Thoracic aorta (tissue), 2 donors: Measurements from ENCODE around the gene RBBP5. TPM values are rescaled to one million over a fixed set of nuclear protein-coding genes. Genes with fewer than 3 reads are reported as not detected.

ENCODE experiments used
- ATAC-seq: fragments of 150-250 bp; one replicate; pipeline ENCODE4 v1.8.0; 2017; ENCODE audit warnings: low read depth; ENCODE audit not compliant: insufficient number of reproducible peaks, low FRiP score
- DNase-seq: peaks from one replicate; pipeline ENCODE4 v3.0.0-alpha.2; 2020; ENCODE audit warnings: low spot score
- H3K27ac ChIP-seq, 2 donors: fragments of 200-600 bp; sonication (generic); 1 replicate in 1 of 2; 2 replicates in 1 of 2; pipeline ENCODE4 v1.5.1; 2016; ENCODE audit warnings: mild to moderate bottlenecking in 2 of 2, moderate library complexity in 2 of 2
- H3K27me3 ChIP-seq: fragments of 200-600 bp; sonication (generic); replicated peaks from 2 replicates; pipeline ENCODE4 v1.6.0; 2016; ENCODE audit warnings: mild to moderate bottlenecking; ENCODE audit not compliant: insufficient read depth
- H3K36me3 ChIP-seq: fragments of 200-600 bp; sonication (generic); one replicate; pipeline ENCODE4 v1.5.1; 2016
- H3K4me1 ChIP-seq, 2 donors: fragments of 200-600 bp; sonication (generic); 1 replicate in 1 of 2; 2 replicates in 1 of 2; pipeline versions ENCODE4 v1.5.1 to v1.6.0; 2016; ENCODE audit warnings: low read depth in 2 of 2, mild to moderate bottlenecking in 1 of 2; ENCODE audit not compliant: control insufficient read depth in 1 of 2
- H3K4me3 ChIP-seq: fragments of 200-600 bp; sonication (generic); 2 replicates; pipeline ENCODE4 v1.5.1; 2016; ENCODE audit warnings: mild to moderate bottlenecking
- H3K9me3 ChIP-seq: fragments of 200-600 bp; sonication (generic); 2 replicates; pipeline ENCODE4 v1.5.1; 2016
- CTCF ChIP-seq: fragments of 200-600 bp; sonication (generic); IDR thresholded peaks from one replicate; pipeline ENCODE4 v1.5.1; 2019; ENCODE audit warnings: antibody characterized with exemption
- total RNA-seq, 2 donors: library from RNA; depleted of rRNA; stranded (reverse); fragments of >200 nt; gene quantifications; one replicate each; pipeline versions ENCODE4 v1.1.0 to v1.2.3, GENCODE V29; 2016

The RBBP5 gene
- total RNA-seq, 2 donors from 2014 or later = 9.2 to 13.5 TPM

DNA sequence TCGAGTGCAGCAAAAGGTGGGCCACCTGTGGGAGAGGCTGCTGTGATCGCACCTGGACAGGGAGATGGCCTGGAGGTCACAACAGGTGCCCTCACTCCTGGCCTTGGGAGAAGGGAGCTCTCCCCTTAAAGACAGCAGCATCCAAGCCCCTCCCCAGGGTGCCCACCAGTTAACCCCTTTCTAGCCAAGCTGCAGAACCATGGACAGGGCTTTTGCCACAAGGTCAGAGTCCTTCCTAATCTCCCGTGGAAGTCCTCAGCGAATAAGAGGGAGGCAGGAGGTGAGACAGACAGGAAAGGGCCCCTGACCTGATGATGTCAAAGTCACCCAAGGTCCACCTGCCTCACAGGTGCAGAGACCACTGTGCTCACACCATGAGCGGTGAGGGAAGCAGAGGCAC lies 77.0 kb downstream of the RBBP5 start:
- TF ChIP-seq CTCF = no peak
- no peaks in the 10 kb centered on the region for H3K36me3 ChIP-seq
- H3K4me3 ChIP-seq = no peak overlapping the region
- peaks cover 0 to 6% of the 10 kb centered on the region in 2 donors for H3K4me1 ChIP-seq
- H3K27me3 ChIP-seq = no peaks in the 10 kb centered on the region
- DNase-seq (no peak), ATAC-seq (no peak)
- H3K27ac ChIP-seq = no peak overlapping the region
- no peaks in the 10 kb centered on the region for H3K9me3 ChIP-seq

GRCh38 chr1:205043866-205044265 lies 77.9 kb downstream of the RBBP5 start:
- H3K4me3 ChIP-seq = no peak overlapping the region
- no peak overlapping the region for H3K27ac ChIP-seq
- peaks cover 0 to 6% of the 10 kb centered on the region in 2 donors for H3K4me1 ChIP-seq
- H3K27me3 ChIP-seq = no peaks in the 10 kb centered on the region
- ATAC-seq = no peak
- TF ChIP-seq CTCF = no peak
- H3K36me3 ChIP-seq = no peaks in the 10 kb centered on the region
- no peak for DNase-seq
- H3K9me3 ChIP-seq = no peaks in the 10 kb centered on the region

DNA sequence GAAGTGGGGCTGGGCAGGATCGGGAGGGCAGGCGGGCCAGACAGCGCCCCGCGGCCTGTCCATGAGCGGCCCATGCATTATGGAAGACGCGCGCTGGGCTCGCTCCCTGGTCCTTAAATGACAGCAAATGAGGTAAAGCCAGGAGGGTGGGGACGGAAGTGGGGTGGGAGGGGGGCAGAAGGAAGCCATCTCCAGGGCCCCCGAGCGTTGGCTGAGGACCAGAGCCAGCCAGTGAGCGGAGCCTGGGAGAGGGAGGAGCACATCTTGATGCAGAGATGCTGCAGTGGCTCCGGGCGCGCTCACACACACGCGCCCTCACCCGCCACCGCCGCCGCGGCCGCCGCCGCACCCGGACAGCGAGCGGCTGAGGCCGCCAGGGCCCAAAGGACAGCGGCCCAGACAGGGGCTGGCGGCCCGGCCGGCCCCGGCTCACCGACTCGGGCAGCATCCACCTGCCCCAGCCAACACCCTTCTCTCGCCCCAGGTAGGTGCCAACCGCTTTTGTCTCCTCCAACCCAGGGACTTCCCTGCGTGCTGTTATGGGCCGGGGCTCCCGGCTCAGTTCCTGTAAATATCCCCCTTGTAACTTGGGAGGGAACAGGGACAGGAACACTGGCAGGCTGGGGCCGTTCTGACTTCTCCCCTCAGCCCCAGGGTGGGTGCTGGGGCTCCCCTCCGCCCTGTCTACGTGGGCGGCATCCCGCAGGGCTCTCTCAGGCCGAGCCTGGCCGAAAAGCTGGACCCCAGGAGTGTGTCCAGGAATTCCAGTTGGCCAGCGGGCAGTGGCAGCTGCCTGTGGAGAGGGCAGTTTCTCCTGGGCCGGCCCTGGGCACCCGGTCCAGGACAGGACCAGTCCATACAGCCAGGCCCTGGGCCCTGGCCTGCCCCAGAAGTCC lies 78.6 kb downstream of the RBBP5 start, which contains the start of gene CNTN2:
CNTN2 (plus strand) TSS at position 302 of the 896 bp plus-strand sequence. CDS start 9,974 bp downstream, outside the sequence.
- peaks cover 0 to 6% of the 10 kb centered on the region in 2 donors for H3K4me1 ChIP-seq
- no peak for ATAC-seq
- H3K27ac ChIP-seq = no peak within 1 kb of the TSS
- no peak for TF ChIP-seq CTCF
- H3K9me3 ChIP-seq = no peaks in the 10 kb centered on the region
- DNase-seq = no peak
- no peaks in the 10 kb centered on the region for H3K27me3 ChIP-seq
- H3K4me3 ChIP-seq = no peak within 1 kb of the TSS
- H3K36me3 ChIP-seq = no peaks in the 10 kb centered on the region

DNA sequence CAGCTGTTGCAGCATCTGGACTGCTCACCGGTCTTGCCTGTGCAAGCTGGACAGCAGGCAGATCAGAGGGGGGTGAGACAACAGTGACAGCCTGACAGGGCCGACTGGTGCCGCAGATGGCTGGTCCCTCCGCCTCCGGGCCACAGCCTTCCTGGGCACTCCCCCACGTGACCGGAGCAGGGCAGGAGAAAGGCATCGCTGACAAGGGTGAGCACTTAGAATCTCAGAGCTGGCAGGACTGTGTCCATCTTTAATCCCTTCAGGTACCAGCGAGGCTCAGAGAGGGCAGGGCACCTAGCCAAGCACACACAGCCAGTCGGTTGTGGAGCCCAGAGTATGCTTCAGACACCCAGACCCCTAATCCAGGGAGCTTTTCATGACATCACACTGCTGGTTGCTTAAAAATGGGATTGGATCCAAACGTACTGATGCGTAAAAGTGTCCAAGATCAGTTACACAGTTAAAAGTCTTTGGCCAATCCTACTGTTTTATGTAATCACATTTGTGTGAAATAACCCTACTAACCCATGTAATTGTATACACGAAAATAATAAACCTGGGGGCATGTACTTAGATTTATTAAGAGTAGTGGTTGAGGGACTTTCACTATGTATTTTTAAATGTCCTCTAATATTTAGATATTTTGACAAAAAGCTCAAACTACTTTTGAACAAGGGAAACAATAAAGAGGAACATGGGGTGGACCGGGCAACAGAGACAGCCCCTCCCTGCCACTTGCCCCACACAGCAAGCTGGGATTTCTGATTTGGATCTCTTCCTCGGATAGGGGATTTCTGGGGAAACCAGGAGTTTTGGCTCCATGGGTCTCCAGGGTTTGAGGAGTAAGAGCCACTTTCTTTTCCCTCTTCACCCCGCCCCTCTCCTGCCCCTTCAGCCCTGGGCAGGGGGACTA lies 79.5 kb downstream of the RBBP5 start:
- Histone ChIP-seq H3K4me3 (no peak overlapping the region), H3K27me3 (no peaks in the 10 kb centered on the region), H3K27ac (no peak overlapping the region), H3K4me1 (peaks cover 0 to 6% of the 10 kb centered on the region in 2 donors), H3K9me3 (no peaks in the 10 kb centered on the region), H3K36me3 (no peaks in the 10 kb centered on the region)
- TF ChIP-seq CTCF = no peak
- ATAC-seq (no peak), DNase-seq (no peak)
